Stimulated activated CD4-positive, alpha-beta T cell treated with anti-CD3 and anti-CD28 coated beads, TNF-alpha, amount 100 ng/mL, for 4 hours (primary cell): ENCODE results near the gene COX11.

ENCODE experiments used
- DNase-seq, 3 experiments: peaks; one replicate each; pipeline ENCODE4 v3.0.0-alpha.2; 2020; ENCODE audit warnings: low read depth in 3 of 3

COX11 gene

GRCh38 chr17:54967621-54968261 is 713 bp downstream of the COX11 start:
- DNase-seq: peak in 1 of 3 experiments; percentile 22

- no peak for DNase-seq
Observed at GRCh38 chr17:54956791-54957190, 11.7 kb downstream of the COX11 start.

DNA sequence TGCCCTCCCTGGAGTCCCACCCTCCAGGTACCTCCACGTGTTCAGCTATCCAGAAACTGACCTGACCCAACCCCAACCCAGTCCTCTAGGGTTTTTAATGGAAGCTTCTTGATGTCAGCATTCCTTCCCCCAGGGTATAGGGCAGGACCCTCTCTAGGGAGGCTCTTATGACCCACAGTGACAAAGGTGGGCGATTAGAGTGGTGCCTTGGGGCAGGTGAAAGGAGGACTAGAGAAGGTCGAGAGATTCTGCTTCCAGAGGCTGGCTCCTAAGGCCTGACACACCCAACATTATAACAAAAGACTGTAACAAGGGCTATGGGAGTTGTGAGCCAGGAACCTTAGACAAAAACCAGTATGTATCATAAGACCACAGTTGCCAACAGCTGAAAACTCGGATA is 17.2 kb downstream of the COX11 start:
- DNase-seq: no peak

GRCh38 chr17:54950116-54950515 is 18.3 kb downstream of the COX11 start:
- DNase-seq: no peak

- DNase-seq: no peak
Observed at GRCh38 chr17:54948380-54948779, 20.1 kb downstream of the COX11 start.

- no peak for DNase-seq
Observed at GRCh38 chr17:54947396-54947795, 21.1 kb downstream of the COX11 start.

DNA sequence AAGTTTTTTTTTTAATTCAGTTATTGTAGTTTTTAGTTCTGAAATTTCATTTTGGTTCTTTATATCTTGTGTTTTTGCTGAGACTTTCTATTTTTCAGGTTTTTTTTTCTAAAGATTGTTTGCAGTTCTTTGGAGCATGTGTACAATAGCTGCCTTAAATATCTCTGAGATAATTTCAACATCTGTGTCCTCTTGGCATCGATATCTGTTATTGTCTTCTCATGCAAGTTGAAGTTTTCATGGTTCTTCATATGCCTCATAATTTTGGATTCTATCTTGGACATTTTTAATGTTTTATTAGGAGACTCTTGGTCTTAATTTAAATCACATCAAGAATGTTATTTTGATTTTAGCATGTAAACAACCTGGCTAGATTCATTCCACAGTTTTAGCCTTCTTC is 22.8 kb downstream of the COX11 start:
- DNase-seq: no peak

DNA sequence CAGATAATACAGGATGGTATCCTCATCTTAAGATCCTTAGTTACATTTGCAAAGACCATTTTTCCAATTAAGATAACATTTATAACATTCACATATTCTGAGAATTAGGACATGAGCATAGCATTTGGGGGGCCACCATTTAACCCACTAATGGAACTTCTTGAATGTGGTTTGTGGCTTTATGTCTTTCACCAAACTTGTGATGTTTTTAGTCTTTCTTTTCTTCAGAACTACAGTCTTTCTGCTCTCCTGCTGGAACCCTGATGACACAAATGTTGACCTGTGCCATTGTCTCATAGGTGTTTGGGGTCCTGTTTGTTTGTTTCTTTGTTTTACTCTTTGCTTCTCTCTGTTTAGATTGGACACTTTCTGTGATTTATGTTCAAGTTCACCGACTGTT is 23.2 kb downstream of the COX11 start:
- no peak for DNase-seq

DNA sequence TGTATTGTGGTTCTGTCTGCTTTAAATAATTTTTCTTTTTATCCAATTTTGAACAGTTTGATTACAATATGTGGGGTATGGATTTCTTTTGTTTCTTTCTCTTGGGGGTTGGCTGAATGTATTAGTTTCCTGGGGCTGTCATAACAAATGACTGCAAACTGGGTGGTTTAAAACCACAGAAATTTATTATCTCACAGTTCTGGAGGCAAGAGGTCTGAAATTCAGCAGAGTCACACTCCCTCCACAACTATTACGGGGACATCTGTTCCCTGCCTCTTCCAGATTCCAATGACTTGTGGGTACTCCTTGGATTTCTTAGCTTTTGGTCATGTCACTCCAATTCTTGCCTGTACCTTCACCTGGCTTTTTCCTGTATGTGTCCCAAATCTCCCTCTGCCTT is 23.7 kb downstream of the COX11 start:
- DNase-seq: no peak

DNA sequence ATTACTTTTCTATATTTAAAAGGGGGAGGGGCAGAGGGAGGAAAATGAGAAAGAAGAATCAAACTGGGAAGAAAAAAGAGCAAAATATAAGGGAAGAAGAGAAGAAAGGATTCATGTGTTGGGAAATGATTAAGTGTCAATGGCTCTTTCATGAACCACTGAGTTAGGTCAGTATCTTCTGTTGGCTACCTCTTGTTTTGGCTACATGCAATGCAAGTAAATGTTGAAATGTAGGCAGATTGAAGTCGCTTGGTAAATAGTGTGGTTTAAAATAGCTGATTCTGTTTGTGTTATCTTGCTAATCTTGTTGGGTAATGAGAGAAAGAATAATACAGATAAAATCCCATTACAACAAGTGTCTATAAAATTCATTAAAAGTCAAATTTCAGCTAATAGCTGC is 27.2 kb downstream of the COX11 start:
- DNase-seq: no peak

- DNase-seq: no peak
Observed at GRCh38 chr17:54937426-54937825, 31.0 kb downstream of the COX11 start.

GRCh38 chr17:54937018-54937417 is 31.4 kb downstream of the COX11 start:
- DNase-seq: no peak

DNA sequence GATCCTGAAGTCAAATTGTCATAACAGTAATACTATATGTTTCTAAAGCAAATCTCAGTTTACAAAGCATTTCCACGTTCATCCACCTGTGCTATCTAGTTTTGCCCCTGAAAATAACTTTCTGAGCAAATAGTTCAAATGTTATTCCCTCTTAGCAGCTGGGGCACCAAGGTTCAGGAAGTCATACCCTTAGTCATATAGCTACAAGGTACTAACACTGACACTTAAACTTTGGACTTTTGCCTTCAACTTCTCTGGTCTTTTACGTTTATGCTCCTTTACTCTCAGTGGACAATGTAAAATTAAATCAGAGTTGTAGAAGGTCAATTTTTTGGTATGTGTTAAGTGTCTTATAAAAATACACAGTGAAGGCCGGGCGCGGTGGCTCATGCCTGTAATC is 33.0 kb downstream of the COX11 start:
- DNase-seq: no peak

- no peak for DNase-seq
Observed at GRCh38 chr17:54933921-54934320, 34.5 kb downstream of the COX11 start.

DNA sequence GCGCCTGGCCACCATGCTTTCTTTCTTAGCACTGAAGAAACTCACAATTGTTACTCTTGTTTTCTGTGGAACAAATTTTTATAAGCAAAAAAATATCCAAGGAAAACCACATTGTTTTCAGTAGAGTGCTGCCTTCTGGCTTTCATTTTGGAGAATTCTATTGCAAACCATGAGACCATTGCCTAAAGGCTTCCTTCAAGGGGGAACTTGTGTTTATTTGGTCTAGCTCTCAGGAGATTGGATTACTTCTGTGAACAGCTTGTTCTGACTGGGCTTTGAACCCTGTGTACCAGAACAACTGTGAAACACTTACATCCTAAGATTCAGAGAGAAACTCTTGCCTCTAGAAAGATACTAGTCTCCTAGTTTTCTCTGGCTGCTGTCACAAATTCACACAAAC is 35.7 kb downstream of the COX11 start:
- no peak for DNase-seq

GRCh38 chr17:54927525-54927924 is 40.9 kb downstream of the COX11 start:
- no peak for DNase-seq

- no peak for DNase-seq
Observed at GRCh38 chr17:54924405-54924804, 44.0 kb downstream of the COX11 start.

DNA sequence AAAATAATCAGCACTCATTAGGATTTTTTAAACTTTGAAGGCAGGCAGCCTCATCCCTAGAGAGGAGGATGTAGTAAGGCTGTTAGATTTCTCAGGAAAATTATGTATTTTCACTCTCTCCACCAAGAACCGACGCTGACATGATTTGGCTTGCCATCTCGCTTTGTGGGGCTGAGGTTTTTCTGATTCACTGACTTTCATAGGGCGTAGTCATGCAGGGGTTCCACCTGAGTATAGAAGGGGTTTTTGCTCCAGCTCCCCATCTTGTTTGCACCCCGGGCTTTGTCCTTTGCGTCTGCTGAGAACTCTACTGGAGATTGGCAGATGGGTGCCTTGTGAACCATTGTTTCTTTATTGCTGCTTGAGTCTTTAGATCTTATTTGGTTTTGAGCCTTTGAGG is 47.6 kb downstream of the COX11 start:
- no peak for DNase-seq

DNA sequence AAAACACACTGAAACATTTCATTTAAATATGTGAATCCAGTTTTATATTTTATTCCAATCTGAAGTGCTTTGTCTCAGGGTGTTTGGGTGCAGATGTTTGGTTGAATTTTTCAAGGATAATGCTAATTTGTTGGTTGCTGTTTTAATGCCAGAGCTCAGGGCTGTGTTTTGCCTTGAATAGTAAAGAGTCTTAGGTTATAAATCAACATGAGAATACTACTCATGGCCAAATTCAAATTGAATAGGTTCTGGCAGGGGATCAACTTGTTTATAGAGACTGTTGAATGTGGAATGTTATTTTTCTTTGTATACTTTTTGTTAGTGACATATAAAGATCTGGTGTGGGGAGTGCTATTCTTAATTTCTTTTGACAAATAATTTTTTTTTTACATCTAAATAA is 49.0 kb downstream of the COX11 start:
- no peak for DNase-seq

DNA sequence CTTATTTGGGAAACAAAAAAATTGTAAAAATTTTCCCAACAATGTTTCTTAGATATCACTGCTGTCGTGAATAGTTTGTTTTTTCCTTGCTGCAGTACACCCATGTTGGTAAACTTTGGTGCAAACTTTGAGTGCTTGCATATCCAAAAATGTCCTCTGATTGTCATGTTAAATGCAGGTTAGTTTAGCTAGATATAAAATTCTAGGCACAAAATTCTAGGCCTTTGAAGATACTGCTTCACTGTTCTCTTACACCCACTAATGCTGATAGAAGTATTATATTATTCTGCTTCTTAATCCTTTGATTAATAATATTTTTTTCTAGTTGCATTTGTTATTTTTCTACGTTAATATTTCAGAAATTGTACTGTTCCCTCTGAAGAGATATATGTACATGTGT is 51.7 kb downstream of the COX11 start:
- no peak for DNase-seq
